ENCODE results near the gene ALDH1B1. TPM values are rescaled to one million over a fixed set of nuclear protein-coding genes. Genes with fewer than 3 reads are reported as not detected.

The ALDH1B1 gene
- total RNA-seq, 4 donors from 2014 or later: 130 to 432 (median 156) TPM

- ATAC-seq: no peak
- peaks cover 0 to 2% (median 0%) of the 10 kb centered on the region in 3 donors for H3K4me1 ChIP-seq
- no peak overlapping the region for H3K4me3 ChIP-seq
- peaks cover 31% of the 10 kb centered on the region for H3K27me3 ChIP-seq
- H3K27ac ChIP-seq: no peak overlapping the region
- H3K36me3 ChIP-seq: no peaks in the 10 kb centered on the region
- TF ChIP-seq CTCF (IDR thresholded peaks at IDR 0.05): no peak
- TF ChIP-seq EP300 (IDR thresholded peaks at IDR 0.05): no peak
- no peak for TF ChIP-seq POLR2A (IDR thresholded peaks at IDR 0.05)
- no peak for TF ChIP-seq POLR2AphosphoS5 (IDR thresholded peaks at IDR 0.05)
- no peaks in the 10 kb centered on the region for H3K9me3 ChIP-seq
- no CpG with 5 or more reads among the region's 1 CpG for WGBS, 2 donors (ENCODE audit: low coverage in 1 of 2)
Measured at GRCh38 chr9:38418366-38418765, 25.9 kb downstream of the ALDH1B1 start.

- TF ChIP-seq CTCF (IDR thresholded peaks at IDR 0.05): no peak
- TF ChIP-seq POLR2AphosphoS5 (IDR thresholded peaks at IDR 0.05): no peak
- no peak for TF ChIP-seq POLR2A (IDR thresholded peaks at IDR 0.05)
- no peak for TF ChIP-seq EP300 (IDR thresholded peaks at IDR 0.05)
- ATAC-seq: no peak
- 56 to 66% methylated on average over 1 to 5 of the region's 5 CpGs for WGBS, 2 donors (ENCODE audit: low coverage in 1 of 2)
- Histone ChIP-seq H3K4me1 (peaks cover 0 to 10% (median 4%) of the 10 kb centered on the region in 3 donors), H3K4me3 (no peak overlapping the region), H3K27ac (no peak overlapping the region), H3K9me3 (no peaks in the 10 kb centered on the region), H3K36me3 (no peaks in the 10 kb centered on the region), H3K27me3 (peaks cover 37% of the 10 kb centered on the region)
Measured at GRCh38 chr9:38419181-38419580, 26.7 kb downstream of the ALDH1B1 start.

- Histone ChIP-seq H3K4me1 (peaks cover 0 to 19% (median 4%) of the 10 kb centered on the region in 3 donors), H3K9me3 (no peaks in the 10 kb centered on the region), H3K27ac (no peak overlapping the region), H3K27me3 (peaks cover 51% of the 10 kb centered on the region), H3K36me3 (no peaks in the 10 kb centered on the region), H3K4me3 (no peak overlapping the region)
- TF ChIP-seq POLR2AphosphoS5 (IDR thresholded peaks at IDR 0.05): no peak
- TF ChIP-seq EP300 (IDR thresholded peaks at IDR 0.05): no peak
- TF ChIP-seq CTCF (IDR thresholded peaks at IDR 0.05): no peak
- no peak for TF ChIP-seq POLR2A (IDR thresholded peaks at IDR 0.05)
- whole genome bisulfite sequencing, 2 donors (ENCODE audit: low coverage in 1 of 2): 58 to 67% methylated on average over 4 to 6 of the region's 9 CpGs
- ATAC-seq: no peak
Measured at GRCh38 chr9:38421498-38422211, 29.2 kb downstream of the ALDH1B1 start.

- Histone ChIP-seq H3K4me3 (no peak overlapping the region), H3K27me3 (peaks cover 62% of the 10 kb centered on the region), H3K27ac (no peak overlapping the region), H3K36me3 (no peaks in the 10 kb centered on the region), H3K9me3 (no peaks in the 10 kb centered on the region), H3K4me1 (peaks cover 0 to 19% (median 4%) of the 10 kb centered on the region in 3 donors)
- 68 to 74% methylated on average over 4 to 6 of the region's 7 CpGs for WGBS, 2 donors (ENCODE audit: low coverage in 1 of 2)
- TF ChIP-seq EP300 (IDR thresholded peaks at IDR 0.05): no peak
- TF ChIP-seq POLR2A (IDR thresholded peaks at IDR 0.05): no peak
- no peak for TF ChIP-seq POLR2AphosphoS5 (IDR thresholded peaks at IDR 0.05)
- no peak for TF ChIP-seq CTCF (IDR thresholded peaks at IDR 0.05)
- ATAC-seq: no peak
Measured at GRCh38 chr9:38422555-38423260, 30.2 kb downstream of the ALDH1B1 start.
